HCT116 (cell line): Measurements from ENCODE around the gene CDCP1.

Source experiments
- CEBPB ChIP-seq: IDR thresholded peaks from 2 replicates; pipeline ENCODE4 v1.6.1; 2012; ENCODE audit warnings: low read depth
- RAD21 ChIP-seq: IDR thresholded peaks from 2 replicates; pipeline ENCODE4 v1.6.1; 2012; ENCODE audit warnings: low read depth, mild to moderate bottlenecking

GRCh38 chr3:45134758-45135521 lies 11.2 kb downstream of the CDCP1 start:
- TF ChIP-seq CEBPB: no peak
- TF ChIP-seq RAD21: no peak
